IMR-90 (cell line): ENCODE measurements around the gene DLK2.
A peak's percentile ranks its signal among the peaks of the same experiment; 100 is the strongest.

ENCODE experiments used
- BHLHE40 ChIP-seq: fragments of 150-350 bp; IDR thresholded peaks from 2 replicates; pipeline ENCODE4 v1.6.1; 2016; ENCODE audit warnings: mild to moderate bottlenecking, low read depth, low read length
- CEBPB ChIP-seq: IDR thresholded peaks from 2 replicates; pipeline ENCODE4 v1.6.1; 2012; ENCODE audit warnings: low read depth, low read length, improper control_type of control experiment
- CHD1 ChIP-seq: IDR thresholded peaks from 2 replicates; pipeline ENCODE4 v1.6.1; 2012; ENCODE audit warnings: low read depth, low read length, improper control_type of control experiment
- MAZ ChIP-seq: IDR thresholded peaks from 2 replicates; pipeline ENCODE4 v1.6.1; 2012; ENCODE audit warnings: low read depth, mild to moderate bottlenecking, low read length, improper control_type of control experiment, moderate library complexity, borderline replicate concordance
- POLR2A ChIP-seq: IDR thresholded peaks from 2 replicates; pipeline ENCODE4 v1.6.1; 2012; ENCODE audit warnings: mild to moderate bottlenecking, low read depth, low read length
- RAD21 ChIP-seq: IDR thresholded peaks from 2 replicates; pipeline ENCODE4 v1.6.1; 2012; ENCODE audit warnings: low read length, improper control_type of control experiment
- RCOR1 ChIP-seq: IDR thresholded peaks from 2 replicates; pipeline ENCODE4 v1.6.1; 2012; ENCODE audit warnings: mild to moderate bottlenecking, low read length, improper control_type of control experiment; ENCODE audit not compliant: insufficient replicate concordance
- RFX5 ChIP-seq: IDR thresholded peaks from 2 replicates; pipeline ENCODE4 v1.8.0; 2012; ENCODE audit warnings: low read depth, mild to moderate bottlenecking, low read length, moderate library complexity
- TF ChIP-seq, protein P1 (sequence below): fragments of 150-350 bp; IDR thresholded peaks from 2 replicates; pipeline ENCODE4 v1.6.1; 2017; ENCODE audit warnings: mild to moderate bottlenecking, antibody characterized with exemption, low read length, low read depth
- TF ChIP-seq, protein P2 (sequence below): conservative IDR thresholded peaks from 2 replicates; pipeline ENCODE4 v1.5.1; 2012; ENCODE audit warnings: mild to moderate bottlenecking, low read depth, low read length, improper control_type of control experiment

DNA sequence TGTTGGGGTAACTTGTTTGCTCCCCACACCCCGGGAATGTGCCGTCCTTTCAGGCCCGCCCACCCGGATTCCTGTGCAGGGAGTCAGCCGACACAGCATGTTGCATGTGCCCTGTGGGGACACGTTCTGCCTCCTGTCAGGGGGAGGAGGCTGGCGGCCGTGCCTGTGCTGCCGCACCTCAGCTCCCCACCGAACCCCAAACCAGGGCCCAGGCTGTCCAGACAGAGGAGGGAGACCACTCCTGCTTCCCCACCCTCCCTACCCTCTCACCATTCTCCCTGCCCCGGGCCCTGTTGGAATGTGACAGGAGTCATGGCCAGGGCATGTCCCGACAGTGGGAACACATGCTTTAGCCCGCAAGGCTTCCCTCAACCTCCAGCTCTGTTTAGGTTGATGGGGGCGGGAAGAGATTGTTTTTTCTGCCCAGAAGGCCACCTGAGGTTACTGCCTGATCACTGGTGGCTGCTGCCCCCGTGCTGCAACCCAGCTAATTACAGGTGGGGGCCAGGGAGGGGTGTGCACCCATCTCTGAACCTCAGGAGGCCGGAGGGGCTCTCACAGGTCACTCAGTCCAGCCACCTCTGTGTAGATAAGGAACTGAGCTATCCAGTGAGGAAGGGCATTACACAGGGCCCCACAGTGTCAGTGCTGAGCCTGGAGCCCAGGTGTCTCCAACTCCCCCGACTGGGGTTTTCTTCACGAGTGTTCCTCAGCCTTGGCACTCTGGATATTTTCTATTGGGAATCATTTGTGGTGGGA is 41.2 kb upstream of the DLK2 start:
- TF ChIP-seq, protein P1, sequence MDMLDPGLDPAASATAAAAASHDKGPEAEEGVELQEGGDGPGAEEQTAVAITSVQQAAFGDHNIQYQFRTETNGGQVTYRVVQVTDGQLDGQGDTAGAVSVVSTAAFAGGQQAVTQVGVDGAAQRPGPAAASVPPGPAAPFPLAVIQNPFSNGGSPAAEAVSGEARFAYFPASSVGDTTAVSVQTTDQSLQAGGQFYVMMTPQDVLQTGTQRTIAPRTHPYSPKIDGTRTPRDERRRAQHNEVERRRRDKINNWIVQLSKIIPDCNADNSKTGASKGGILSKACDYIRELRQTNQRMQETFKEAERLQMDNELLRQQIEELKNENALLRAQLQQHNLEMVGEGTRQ: no peak
- TF ChIP-seq, protein P2, sequence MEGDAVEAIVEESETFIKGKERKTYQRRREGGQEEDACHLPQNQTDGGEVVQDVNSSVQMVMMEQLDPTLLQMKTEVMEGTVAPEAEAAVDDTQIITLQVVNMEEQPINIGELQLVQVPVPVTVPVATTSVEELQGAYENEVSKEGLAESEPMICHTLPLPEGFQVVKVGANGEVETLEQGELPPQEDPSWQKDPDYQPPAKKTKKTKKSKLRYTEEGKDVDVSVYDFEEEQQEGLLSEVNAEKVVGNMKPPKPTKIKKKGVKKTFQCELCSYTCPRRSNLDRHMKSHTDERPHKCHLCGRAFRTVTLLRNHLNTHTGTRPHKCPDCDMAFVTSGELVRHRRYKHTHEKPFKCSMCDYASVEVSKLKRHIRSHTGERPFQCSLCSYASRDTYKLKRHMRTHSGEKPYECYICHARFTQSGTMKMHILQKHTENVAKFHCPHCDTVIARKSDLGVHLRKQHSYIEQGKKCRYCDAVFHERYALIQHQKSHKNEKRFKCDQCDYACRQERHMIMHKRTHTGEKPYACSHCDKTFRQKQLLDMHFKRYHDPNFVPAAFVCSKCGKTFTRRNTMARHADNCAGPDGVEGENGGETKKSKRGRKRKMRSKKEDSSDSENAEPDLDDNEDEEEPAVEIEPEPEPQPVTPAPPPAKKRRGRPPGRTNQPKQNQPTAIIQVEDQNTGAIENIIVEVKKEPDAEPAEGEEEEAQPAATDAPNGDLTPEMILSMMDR: peak; percentile 77
- TF ChIP-seq POLR2A: no peak
- TF ChIP-seq BHLHE40: peak; percentile 84
- TF ChIP-seq CHD1: no peak
- peak; percentile 85 for TF ChIP-seq RAD21
- TF ChIP-seq RFX5: no peak
- TF ChIP-seq MAZ: peak; percentile 98
- no peak for TF ChIP-seq RCOR1
- TF ChIP-seq CEBPB: peak; percentile 33; the same call in 1 of the 2 replicates
